Stimulated activated CD4-positive, alpha-beta T cell treated with anti-CD3 and anti-CD28 coated beads, Interleukin-12 subunit alpha, Interleukin-12 subunit beta, amount 100 ng/mL, for 4 hours (primary cell): ENCODE data around the gene DISC1.
"Not testable (repeated sequence)": the region's sequence is repeated elsewhere in the genome, so short reads cannot be mapped to it uniquely, and the experiment has no call there.

Experiments
- DNase-seq: peaks from one replicate; pipeline ENCODE4 v3.0.0-alpha.2; 2020

Gene DISC1

DNA sequence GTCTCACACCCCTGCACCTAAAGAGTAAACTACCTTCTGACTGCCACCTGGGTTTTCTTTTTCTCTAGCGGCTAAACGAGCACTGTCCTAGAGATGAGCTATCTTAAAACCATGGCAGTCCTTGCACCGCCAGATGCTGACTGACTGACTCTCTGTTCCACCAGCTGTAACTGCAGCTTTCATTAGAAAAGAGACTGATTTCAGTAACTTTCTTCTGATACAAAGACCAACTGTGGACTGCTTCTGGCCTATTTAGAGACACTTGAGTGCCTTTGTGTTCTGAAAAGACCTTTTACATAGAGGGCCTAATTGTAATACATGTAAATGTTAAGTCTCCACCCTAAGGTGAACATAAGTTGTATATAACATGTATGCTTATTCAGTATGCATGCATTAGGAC lies 152.5 kb downstream of the DISC1 start:
- DNase-seq, result no peak

- no peak for DNase-seq
These were observed 155.3 kb downstream of the DISC1 start for GRCh38 chr1:231781892-231782291.

DNA sequence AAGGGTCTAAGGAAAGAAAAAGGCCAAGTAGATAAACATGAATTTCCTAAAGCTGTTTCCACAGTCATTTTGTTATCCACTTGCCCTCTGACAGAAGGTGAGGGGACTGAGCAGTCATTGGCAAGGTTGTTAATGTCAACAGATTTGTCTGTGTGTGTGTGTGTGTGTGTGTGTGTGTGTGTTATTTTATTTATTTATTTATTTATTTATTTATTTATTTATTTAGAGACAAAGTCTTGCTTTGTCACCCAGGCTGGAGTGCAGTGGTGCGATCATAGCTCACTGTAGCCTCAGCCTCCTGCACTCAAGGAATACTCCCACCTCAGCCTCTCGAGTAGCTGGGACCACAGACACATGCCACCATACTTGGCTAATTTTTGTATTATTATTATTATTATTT lies 158.5 kb downstream of the DISC1 start:
- not testable (repeated sequence) for DNase-seq

- DNase-seq, result no peak
These were observed 159.5 kb downstream of the DISC1 start for GRCh38 chr1:231786126-231786525.

DNA sequence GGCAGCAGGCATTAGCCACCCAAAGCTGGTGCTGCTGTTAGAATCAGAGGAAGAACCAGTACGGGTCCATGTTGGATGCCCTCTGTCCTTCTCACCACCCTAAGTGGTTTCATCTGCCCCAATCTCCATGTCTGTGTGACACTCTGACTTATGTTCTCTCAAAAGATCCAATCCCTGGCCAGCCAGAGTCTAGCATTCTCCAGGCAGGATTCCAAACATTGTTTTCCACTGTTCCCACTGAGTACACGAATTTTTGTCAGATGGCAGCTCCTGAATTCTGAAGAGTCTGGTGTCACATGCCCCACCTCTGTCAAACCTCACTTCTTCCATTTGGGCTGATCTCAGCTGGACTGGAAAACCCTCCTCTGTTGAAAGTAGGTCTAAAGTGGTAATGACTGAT lies 166.0 kb downstream of the DISC1 start:
- DNase-seq, result no peak

DNA sequence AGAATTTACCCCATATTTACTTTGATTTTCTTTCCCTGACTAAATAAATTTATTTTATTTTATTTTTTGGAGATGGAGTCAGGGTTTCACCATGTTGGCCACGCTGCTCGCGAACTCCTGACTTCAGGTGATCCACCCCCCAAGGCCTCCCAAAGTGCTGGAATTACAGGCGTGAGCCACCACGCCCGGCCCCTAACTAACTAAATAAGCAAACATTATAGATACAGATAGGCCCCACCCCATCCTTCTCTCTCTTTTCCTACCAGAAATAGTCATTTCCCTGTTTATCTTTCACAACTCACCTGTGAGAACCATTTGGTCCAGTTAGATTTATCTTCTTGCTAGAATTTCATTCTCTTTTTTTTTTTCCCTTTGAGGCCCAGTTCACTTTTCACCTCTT lies 167.3 kb downstream of the DISC1 start:
- no peak for DNase-seq

- DNase-seq, result no peak
These were observed 169.6 kb downstream of the DISC1 start for GRCh38 chr1:231796141-231796540.

DNA sequence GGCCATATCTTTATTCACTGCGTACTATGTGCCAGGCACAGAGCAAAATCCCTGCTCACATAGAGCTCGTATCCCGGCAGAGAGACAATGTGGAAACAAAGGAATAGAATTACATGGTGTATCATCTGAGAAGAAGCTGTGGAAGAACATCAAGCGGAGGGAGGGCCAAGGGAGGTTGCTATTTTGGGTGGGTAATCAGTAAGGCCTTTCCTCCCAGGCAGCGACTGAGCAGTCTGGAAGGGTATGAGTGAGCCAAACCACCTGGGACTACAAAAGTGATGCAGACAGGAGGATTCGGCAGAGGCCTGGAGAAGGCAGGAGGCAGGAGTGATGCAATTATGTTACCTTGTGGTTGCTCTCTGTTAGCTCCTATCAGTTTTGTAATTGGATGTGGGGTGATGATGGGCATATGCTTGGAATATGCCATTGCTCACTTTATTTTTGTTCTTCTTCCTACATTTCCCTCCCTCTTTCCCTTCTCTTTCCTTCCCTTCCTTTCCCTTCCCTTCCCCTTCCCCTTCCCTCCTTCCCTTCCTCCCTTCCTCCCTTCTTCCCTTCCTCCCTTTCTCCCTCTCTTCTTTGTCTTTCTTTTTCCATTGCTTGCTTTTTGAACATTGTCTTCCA lies 172.9 kb downstream of the DISC1 start:
- no peak for DNase-seq

- DNase-seq, result no peak
These were observed 173.5 kb downstream of the DISC1 start for GRCh38 chr1:231800108-231800507.

GRCh38 chr1:231801042-231801585 lies 174.5 kb downstream of the DISC1 start:
- no peak for DNase-seq

DNA sequence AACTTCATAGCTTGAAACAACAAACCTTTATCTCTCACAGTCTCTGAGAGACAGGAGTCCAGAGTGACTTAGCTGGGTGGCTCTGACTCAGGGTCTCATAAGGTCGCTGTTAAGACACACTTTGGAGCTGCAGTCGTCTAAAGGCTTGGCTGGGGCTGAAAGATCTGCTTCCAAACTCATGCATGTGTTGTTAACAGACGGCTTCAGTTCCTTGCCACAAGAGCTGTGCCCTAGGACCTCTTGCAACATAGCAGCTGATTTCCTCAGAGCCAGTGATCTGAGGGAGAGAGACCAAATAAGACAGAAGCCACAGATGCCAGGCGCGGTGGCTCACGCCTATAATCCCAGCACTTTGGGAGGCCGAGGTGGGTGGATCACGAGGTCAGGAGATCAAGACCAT lies 176.8 kb downstream of the DISC1 start:
- DNase-seq, result no peak

GRCh38 chr1:231806623-231807495 lies 180.3 kb downstream of the DISC1 start:
- DNase-seq, result peak; percentile 10

- DNase-seq, result no peak
These were observed 181.0 kb downstream of the DISC1 start for GRCh38 chr1:231807541-231807940.

DNA sequence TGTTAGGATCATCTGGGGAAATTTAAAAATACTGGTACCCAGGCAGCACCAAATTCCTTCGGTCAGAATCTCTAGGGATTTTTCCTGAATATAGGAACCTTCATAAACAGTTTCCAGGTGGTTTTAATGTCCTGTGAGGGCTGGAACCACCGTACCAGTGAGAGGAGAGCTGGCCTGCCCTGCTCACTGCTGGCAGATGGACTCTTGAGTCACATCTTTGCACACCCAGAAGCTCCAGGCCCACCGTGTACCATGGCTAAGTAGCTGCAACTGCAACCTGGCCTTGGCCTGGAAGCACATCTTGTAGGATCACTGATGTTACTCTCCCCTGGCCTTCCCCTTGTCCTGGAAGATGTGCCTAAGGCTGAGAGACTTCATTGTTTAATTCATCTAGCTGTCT lies 181.5 kb downstream of the DISC1 start:
- no peak for DNase-seq

GRCh38 chr1:231808990-231809389 lies 182.4 kb downstream of the DISC1 start:
- DNase-seq, result no peak

DNA sequence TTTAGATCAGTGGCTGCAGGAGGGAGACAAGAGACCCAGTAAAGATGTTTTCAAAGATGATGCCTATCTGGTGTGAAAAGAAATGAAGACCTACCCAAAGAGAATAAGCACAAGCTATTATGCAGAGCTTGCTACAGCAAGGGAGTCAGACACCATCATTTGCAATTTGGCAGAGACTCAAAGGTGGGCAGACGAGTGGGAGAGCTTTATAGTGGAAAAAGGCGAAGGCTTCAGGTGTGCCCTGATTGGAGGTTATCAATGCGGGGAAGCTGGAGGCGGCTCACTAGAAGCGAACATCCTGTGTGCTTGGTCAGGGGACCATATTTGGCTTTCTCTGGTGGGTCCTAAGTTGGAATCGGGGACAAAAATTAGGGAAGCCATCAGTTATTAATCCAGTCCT lies 183.8 kb downstream of the DISC1 start:
- DNase-seq, result no peak

- DNase-seq, result no peak
These were observed 187.4 kb downstream of the DISC1 start for GRCh38 chr1:231814021-231814420.

DNA sequence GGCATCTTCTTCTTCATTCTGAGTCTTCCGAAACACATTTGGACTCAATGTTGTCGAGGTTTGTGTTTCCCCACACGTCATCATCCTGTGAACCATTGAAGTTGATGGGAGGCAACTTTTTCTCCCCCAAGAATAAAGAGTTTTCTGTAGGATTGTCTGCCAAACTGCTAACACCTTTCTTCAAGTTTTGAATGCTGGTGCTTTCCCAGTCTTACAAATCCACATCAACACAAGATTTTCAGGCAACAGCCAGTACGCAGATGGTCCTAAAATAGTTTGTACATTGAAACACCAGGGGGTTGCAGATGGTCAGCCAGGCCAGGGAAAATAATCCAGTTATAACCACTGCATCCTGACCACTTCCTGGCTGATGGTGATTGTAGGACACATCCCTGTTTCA lies 187.9 kb downstream of the DISC1 start:
- no peak for DNase-seq

- DNase-seq, result no peak
These were observed 191.2 kb downstream of the DISC1 start for GRCh38 chr1:231817801-231818200.

DNA sequence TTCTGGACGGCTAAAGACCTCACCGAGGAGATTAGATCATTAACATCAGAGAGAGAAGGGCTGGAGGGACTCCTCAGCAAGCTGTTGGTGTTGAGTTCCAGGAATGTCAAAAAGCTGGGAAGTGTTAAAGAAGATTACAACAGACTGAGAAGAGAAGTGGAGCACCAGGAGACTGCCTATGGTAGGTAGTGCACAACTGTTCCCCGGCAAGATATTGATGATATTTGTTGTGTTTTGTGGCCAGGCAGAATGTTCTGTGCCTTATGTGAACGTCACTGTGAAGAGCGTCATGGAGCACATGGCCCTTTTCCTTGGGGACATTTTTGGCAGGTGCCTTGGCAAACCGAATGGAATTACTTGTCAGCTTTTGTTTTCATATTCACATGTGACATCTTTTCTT lies 191.7 kb downstream of the DISC1 start:
- DNase-seq, result no peak

GRCh38 chr1:231821281-231821680 lies 194.7 kb downstream of the DISC1 start:
- no peak for DNase-seq

- no peak for DNase-seq
These were observed 195.5 kb downstream of the DISC1 start for GRCh38 chr1:231822041-231822440.

DNA sequence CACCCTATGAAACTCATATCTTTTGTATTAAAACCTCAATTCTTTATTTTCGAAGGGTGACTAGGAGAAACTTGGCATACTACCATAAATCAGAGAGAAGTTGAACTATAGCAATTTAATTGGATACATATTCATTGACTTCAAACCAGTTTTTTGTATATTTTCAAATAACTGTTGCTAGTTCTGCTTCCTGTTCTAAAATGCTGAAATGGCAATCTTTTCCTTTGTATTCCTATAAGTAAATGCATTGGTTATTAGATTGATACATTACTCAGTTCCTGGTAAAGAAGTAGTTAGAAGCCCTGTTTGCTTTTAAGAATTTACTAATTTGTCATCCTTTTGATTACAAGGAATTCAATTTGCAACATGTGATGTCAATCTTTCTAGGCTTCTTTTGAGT lies 200.0 kb downstream of the DISC1 start:
- no peak for DNase-seq
